HFF-Myc (cell line): Measurements from ENCODE around the gene VAMP2.
A peak's percentile ranks its signal among the peaks of the same experiment; 100 is the strongest.

Source experiments
- DNase-seq: peaks from one replicate; pipeline ENCODE4 v3.0.0-alpha.2; 2011; ENCODE audit warnings: low read depth; ENCODE audit errors: extremely low read depth
- H3K4me3 ChIP-seq: replicated peaks from 2 replicates; pipeline ENCODE4 v1.5.1; 2011; ENCODE audit warnings: low read depth, mild to moderate bottlenecking, control low read depth, low read length
- TF ChIP-seq, protein P1 (sequence below): IDR thresholded peaks from 2 replicates; pipeline ENCODE4 v1.5.1; 2012; ENCODE audit warnings: mild to moderate bottlenecking, low read depth, low read length, control low read depth; ENCODE audit errors: missing control alignments

The VAMP2 gene

DNA sequence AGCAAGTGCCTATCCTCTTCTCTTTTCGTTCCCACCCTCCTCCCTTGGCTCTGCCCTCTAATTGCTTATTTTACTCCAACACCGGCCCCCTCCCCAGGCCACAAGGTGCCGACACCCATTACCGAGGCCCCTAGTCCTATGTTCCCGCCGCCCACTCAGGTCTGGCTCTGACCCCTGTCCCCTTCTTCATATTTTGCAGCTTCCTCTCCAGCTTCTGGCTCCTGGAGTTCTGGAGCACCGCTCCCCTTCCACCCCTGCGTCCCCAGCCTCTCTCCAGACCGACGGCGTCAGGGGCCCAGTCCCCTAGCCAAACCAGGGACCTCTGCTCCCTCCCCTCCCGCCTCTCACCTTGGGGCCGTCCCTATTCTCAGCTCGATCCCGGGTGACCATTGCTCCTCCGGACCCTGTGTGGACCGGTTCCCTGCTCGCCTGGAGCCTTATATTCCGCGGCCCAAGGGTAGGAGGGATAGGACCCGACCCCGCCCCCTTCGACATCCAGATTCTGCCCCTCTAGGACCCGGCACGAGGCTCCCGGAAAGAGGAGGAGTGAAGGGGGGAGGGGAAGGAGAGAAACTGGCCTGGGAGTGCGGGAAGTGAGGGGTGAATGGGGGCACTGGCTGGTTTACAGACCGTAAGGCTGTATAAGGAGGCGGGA lies 38.9 kb downstream of the VAMP2 start, which contains the start of gene HES7:
TSS of gene HES7 (minus strand) at position 412 of the 655 bp plus-strand sequence. CDS start at position 390, 22 bp downstream.
- TF ChIP-seq, protein P1, sequence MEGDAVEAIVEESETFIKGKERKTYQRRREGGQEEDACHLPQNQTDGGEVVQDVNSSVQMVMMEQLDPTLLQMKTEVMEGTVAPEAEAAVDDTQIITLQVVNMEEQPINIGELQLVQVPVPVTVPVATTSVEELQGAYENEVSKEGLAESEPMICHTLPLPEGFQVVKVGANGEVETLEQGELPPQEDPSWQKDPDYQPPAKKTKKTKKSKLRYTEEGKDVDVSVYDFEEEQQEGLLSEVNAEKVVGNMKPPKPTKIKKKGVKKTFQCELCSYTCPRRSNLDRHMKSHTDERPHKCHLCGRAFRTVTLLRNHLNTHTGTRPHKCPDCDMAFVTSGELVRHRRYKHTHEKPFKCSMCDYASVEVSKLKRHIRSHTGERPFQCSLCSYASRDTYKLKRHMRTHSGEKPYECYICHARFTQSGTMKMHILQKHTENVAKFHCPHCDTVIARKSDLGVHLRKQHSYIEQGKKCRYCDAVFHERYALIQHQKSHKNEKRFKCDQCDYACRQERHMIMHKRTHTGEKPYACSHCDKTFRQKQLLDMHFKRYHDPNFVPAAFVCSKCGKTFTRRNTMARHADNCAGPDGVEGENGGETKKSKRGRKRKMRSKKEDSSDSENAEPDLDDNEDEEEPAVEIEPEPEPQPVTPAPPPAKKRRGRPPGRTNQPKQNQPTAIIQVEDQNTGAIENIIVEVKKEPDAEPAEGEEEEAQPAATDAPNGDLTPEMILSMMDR, result no peak
- no peak for DNase-seq
- H3K4me3 ChIP-seq, result peak within 1 kb of the TSS; percentile 60

DNA sequence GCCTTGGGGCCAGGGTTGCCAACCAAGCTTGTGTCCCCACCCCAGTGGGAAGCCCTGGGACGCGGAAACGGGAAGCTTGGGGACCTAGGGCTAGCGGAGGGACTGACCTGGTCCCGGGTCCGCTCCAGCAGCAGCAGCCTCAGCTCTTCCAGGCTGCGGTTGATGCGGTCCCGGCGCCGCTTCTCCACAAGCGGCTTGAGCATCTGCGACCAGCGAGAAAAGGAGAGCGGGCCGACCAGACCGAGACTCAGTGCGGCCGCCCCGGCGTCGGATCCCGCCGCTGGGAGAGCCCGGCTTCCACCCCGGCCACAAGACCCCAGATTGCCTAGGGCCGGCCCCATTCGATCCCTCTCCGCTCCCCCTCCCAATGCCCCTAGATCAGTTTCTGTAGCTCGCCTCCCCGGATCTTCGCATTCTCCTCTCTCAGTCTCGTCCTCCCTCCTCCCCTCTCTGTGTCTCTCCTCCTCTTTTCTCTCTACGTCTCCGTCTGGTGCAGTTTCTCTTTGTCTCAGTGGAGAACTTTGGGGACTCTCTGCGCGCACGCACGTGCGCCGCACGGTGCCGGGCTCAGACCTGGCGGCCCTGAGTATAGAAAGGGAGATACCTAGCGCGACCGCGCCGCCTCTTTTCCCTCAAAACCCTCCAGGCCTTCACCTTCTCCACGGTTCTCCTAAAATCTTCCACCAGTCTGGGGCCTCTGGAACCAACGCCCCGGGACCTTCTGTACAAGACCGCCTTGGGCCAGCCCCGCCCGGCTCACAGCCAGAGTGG lies 39.6 kb downstream of the VAMP2 start:
- peak overlapping the region; percentile 60 for H3K4me3 ChIP-seq
- no peak for DNase-seq
- TF ChIP-seq, protein P1, result no peak

DNA sequence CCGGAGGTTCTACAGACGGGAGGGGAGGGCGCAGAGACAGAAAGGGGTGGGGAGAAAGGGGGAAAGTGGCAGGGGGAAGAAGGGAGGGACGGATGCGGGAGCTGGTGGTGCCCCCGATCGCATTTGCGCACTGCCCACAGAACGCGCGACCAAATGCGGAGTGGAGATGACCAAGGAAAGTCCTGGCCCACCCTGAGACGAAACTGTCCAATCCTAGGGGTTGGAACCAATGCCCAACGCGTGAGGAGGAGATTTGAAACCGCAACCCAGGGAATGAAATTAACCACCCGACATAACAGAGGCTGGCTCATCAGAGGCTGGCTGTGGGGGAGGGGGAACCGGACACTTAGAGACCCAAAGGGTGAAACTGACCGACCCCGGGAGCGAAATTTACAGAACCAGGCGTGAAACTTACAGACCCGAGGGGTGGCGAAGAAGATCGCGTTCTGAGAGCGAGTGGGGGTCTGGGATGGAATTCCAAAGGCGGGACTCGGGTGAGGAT lies 40.3 kb downstream of the VAMP2 start:
- no peak for DNase-seq
- TF ChIP-seq, protein P1, result no peak
- H3K4me3 ChIP-seq, result peak overlapping the region; percentile 60

DNA sequence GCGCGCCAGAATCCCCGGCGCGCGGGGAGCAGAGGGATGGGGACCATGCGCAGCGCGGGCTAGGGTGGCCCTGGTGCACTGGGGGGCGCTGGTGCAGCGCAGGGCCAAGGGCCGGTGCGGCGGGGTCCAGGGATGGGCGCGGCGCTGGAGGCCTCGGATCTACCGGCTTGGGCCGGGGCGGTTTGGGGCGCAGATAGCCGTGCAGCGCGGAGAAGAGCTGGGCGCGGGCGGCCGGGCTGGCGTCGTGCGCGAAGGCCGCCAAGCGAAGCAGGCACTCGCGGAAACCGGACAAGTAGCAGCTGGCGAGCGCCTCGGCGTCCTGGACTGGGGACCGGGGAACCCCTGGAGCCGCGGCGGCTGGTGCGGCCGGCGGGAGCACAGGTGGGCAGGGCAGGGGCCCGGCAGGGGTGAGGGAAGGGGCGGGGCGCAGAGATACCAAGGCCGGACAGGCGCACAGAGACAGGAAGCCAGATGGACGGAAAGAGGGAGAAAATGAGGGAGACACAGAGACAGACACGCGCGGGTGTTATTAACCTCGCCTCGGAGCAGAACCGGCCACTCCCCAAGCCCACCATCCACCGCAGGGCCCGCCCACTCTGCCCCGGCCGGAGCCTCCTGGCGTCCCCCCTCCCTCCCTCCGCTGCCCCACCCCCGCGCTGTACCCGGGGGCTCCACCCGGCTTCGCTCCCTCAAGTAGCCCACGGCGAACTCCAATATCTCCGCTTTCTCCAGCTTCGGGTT lies 40.9 kb downstream of the VAMP2 start:
- peak overlapping the region; percentile 60 for H3K4me3 ChIP-seq
- DNase-seq, result no peak
- TF ChIP-seq, protein P1, result peak; percentile 47

DNA sequence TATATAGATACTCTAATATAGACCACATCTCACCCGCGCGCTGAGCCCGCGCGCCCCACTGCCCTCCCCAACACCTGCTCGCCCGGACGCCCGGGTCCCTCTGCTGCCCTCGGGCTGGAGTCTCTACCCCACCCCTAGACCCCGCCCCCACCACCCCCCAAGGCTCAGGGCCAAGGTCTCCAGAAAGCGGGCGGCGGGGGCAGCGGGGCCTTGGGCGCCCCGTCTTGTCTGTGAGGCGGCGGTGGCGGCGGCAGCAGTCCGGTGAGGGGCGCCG lies 41.4 kb downstream of the VAMP2 start:
- H3K4me3 ChIP-seq, result peak overlapping the region; percentile 60
- TF ChIP-seq, protein P1, result no peak
- no peak for DNase-seq

DNA sequence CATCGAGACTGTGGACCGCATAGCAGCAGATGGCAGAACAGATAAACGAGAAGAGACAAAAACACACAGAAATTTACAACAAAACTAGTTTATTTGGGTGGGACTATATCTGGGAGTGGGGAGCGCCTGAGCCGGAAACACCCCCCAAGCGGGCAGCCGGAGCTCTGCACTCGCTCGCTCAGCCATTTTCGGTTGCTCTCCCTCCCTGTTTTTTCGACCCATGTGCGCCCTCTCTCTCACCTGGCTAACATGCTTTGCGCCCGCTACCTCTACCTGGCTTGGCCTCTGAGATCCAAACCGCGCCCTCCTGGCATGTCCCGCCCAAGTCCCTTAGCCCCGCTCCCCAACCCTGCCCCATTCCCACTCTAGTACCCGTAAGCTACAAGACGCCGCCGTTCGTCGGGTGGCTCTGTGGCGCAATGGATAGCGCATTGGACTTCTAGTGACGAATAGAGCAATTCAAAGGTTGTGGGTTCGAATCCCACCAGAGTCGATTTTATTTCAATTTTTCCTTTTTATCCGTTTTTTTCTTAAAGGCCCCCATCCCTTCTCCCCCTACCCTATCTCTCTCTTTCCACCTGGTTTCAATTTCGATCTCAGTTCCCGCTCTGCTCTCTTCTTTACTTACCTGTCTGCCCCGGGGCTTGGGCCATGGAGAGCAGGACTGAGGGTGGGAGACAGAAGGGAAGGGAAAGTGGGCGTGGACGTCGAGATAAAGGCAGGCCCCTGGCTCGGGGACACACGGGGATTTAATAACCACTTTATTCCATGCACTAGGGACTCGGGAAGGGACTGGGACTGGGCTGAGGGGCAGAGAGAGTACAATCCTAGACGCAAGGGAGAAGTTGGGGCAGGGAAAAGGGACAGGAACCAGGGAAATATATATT lies 42.0 kb downstream of the VAMP2 start:
- TF ChIP-seq, protein P1, result peak; percentile 27
- no peak for DNase-seq
- H3K4me3 ChIP-seq, result peak overlapping the region; percentile 60
